Coronary artery (tissue), 2 donors: ENCODE measurements around the gene CERS4.
"Not testable (repeated sequence)": the region's sequence is repeated elsewhere in the genome, so short reads cannot be mapped to it uniquely, and the experiment has no call there.

Experiments
- DNase-seq: peaks from one replicate; pipeline ENCODE4 v3.0.0-alpha.2; 2017; ENCODE audit warnings: low spot score
- H3K27ac ChIP-seq, 2 donors: fragments of 200-600 bp; sonication (generic); one replicate each; pipeline ENCODE4 v1.5.1; 2016 to 2019
- H3K4me3 ChIP-seq: fragments of 200-600 bp; sonication (generic); 2 replicates; pipeline ENCODE4 v1.5.1; 2016; ENCODE audit warnings: mild to moderate bottlenecking, moderate library complexity
- CTCF ChIP-seq: fragments of 200-600 bp; sonication (generic); IDR thresholded peaks from one replicate; pipeline ENCODE4 v1.5.1; 2019; ENCODE audit warnings: antibody characterized with exemption

Gene CERS4

GRCh38 chr19:8212212-8212611 lies 3.0 kb downstream of the CERS4 start:
- no peak for TF ChIP-seq CTCF
- no peak overlapping the region for H3K27ac ChIP-seq
- no peak overlapping the region for H3K4me3 ChIP-seq
- DNase-seq: no peak

- no peak for DNase-seq
- no peak for TF ChIP-seq CTCF
- Histone ChIP-seq H3K4me3 (no peak overlapping the region), H3K27ac (no peak overlapping the region)
These were observed 3.7 kb downstream of the CERS4 start for GRCh38 chr19:8212916-8213315.

- no peak for TF ChIP-seq CTCF
- Histone ChIP-seq H3K4me3 (no peak overlapping the region), H3K27ac (no peak overlapping the region)
- DNase-seq: no peak
These were observed 4.9 kb downstream of the CERS4 start for GRCh38 chr19:8213827-8214672.

- no peak overlapping the region for H3K27ac ChIP-seq
- H3K4me3 ChIP-seq: no peak overlapping the region
- DNase-seq: no peak
- TF ChIP-seq CTCF: no peak
These were observed 5.6 kb downstream of the CERS4 start for GRCh38 chr19:8214802-8215201.

GRCh38 chr19:8215783-8216182 lies 6.6 kb downstream of the CERS4 start:
- Histone ChIP-seq H3K4me3 (no peak overlapping the region), H3K27ac (no peak overlapping the region)
- TF ChIP-seq CTCF: no peak
- DNase-seq: no peak

GRCh38 chr19:8216357-8216756 lies 7.2 kb downstream of the CERS4 start:
- DNase-seq: no peak
- TF ChIP-seq CTCF: no peak
- H3K27ac ChIP-seq: no peak overlapping the region
- H3K4me3 ChIP-seq: no peak overlapping the region

GRCh38 chr19:8218127-8218526 lies 9.0 kb downstream of the CERS4 start:
- not testable (repeated sequence) for H3K27ac ChIP-seq, DNase-seq, H3K4me3 ChIP-seq
